Stimulated activated CD4-positive, alpha-beta T cell treated with anti-CD3 and anti-CD28 coated beads, TNF-alpha, amount 100 ng/mL, for 24 hours (primary cell): Measurements from ENCODE around the gene NUSAP1.
"Not testable (repeated sequence)": the region's sequence is repeated elsewhere in the genome, so short reads cannot be mapped to it uniquely, and the experiment has no call there.

Experiments
- DNase-seq, 3 experiments: peaks; one replicate each; pipeline ENCODE4 v3.0.0-alpha.2; 2020; ENCODE audit warnings: low read depth in 3 of 3

The NUSAP1 gene

DNA sequence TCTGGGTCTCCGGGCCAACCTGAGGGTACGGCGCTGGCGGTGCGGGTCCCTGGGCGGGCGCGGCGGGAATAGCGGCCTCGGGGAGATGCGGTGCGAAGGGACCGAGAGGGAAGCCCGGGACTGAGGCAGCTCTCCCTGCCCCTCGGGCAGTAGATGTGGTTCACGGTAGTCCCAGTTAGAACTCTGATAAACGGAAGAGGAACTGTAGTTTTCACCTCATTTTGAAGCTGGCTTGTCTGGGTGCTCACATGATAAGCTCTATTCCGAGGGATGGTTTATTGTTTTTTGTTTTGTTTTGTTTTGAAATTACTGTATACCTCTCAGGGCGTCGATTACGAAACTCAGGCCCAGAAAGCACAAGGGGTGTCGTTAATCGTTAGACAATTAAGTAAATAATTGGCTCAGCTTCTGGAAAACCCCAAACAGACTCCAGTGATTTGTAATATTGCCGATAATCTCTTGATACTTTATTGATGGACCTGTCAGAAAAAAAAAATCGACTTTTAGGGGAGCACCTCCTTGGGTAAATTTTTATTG, 413 bp downstream of the NUSAP1 start:
- no peak for DNase-seq

DNA sequence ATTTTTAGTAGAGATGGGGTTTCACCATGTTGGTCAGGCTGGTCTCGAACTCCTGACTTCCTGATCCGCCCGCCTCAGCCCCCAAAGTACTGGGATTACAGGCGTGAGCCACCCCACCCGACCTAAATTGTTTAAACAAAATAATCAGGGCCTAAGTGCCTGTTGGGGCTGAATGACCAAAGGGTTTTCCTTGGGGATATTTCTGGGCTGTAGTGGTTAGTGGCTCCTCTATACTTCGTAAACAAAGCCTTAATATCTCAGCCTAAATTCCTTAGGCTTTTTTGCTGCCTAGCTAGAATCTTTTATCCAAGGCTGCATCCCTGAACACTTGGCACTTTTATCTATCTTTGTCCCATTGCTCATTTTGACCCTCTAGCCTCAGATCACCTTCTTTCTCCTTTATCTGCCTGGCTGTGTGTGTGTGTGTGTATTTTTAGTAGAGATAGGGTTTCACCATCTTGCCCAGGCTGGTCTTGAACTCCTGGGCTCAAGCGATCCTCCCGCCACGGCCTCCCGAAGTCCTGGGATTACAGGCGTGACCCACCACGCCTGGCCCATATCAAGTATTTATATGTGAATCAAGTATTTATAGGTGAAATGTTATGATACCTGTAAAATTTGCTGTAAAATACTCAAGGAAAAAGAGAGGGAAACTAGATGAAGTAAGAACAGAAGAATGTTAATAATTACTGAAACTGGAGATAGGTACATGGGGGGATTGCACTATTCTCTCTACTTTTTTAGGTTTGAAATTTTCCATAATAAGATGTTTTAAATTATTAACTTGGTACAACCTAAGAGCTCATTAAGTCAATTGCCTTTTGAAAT, 1.8 kb downstream of the NUSAP1 start:
- DNase-seq: no peak

GRCh38 chr15:41336549-41336948, 3.9 kb downstream of the NUSAP1 start:
- DNase-seq: no peak

- DNase-seq: no peak
These were observed 4.4 kb downstream of the NUSAP1 start for GRCh38 chr15:41337047-41337446.

DNA sequence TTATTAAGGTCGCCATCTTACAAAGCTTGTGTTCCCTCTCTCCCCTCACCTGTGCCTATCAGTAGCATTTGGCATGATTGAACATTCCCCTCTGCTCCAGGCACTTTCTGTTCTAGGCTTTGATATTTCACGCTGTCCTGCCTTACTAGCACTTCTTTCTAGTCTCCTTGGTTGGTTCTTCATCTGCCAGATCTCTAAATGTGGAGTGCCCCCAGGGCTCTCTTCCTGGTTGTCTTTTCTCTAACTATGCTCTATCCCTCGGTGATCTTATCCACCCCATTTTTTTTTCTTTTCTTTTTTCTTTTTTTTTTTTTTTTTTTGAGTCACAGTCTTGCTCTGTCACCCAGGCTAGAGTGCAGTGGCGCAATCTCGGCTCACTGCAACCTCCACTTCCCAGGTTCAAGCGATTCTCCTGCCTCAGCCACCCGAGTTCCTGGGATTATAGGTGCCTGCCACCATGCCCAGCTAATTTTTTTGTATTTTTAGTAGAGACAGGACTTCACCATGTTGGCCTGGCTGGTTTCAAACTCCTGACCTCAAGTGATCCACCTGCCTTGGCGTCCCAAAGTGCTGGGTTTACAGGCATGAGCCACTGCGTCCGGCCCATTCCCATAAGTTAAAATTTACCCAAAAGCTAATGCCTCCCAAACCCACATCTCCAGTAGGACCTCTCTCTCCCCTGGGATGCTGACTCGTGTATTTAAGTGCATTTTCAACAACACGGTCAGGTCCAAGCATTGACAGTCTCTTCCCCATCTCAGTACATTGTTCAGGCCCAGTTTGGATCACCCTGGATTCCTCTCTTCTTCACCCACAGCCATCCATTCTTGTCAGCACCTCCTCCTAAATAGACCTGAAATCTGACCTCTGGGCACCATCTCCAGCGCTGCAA, 5.2 kb downstream of the NUSAP1 start:
- DNase-seq: no peak

DNA sequence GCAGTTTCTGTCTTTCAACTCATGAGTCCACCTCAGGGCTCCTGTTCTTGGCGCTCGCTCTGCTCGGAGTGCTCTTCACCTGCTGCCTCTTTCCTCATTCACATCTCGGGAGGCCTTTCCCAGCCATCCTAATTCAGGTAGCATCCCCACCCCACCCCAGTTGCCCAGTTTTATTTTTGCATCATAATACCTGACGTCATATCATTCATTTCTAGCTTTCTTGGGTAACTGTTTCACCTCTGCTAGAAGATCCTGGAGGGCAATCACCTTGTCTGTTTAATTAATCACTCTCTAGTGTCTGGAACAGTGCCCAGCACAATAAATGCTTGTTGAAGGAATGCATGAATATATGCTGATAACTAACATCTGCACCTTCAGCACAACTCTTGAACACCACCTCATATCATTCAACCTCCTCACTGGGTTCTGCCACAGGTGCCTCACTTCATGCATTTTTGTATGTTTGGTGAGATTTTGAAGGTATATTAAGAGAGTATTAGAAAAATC, 7.6 kb downstream of the NUSAP1 start:
- no peak for DNase-seq

- DNase-seq: no peak
These were observed 8.8 kb downstream of the NUSAP1 start for GRCh38 chr15:41341519-41341918.

DNA sequence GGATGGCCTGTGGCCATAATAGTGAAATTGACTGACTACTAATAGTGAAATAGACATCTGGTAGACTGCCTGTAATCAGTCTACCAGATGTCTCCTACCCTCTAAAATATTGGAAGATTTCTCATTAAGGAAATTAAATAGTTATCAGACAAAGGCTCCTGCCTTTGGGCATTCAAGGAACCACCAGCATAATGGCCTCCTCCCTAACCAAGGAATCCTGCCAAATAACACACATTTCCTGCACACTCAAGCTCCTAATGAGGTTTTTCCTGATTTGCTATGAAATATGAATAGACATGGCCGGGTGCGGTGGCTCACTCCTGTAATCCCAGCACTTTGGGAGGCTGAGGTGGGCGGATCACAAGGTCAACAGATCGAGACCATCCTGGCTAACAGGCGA, 14.6 kb downstream of the NUSAP1 start:
- DNase-seq: no peak

DNA sequence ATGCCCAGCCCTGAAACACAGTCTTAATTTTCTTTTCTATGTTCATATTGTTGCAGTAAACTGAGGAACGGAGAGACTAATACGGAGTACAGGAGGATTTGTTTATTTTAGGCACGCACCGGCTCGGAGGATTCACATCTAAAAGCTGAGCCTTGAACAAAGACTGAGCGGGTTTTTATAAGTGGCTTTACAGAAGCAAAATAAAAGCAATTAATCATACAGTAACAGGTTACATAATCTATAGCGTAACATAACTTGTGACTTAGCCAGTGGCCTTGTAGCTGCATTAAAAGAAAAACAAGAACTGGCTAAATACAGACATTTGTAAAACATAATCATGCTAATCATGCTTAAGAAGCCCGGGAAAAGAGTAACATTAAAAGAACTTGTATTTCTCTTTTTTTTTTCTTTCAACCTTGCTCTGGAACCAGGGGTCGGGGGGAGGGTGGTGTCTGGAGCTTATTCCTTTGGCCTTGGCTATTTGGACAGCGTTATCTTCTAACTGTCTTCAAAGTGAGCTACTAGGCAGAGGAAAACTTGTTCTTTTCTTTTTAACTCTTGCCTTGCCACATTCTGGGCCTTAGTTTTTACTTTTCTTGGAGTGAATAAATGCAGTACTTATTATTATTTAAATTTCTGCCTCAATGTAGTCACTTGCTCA, 17.5 kb downstream of the NUSAP1 start:
- no peak for DNase-seq

DNA sequence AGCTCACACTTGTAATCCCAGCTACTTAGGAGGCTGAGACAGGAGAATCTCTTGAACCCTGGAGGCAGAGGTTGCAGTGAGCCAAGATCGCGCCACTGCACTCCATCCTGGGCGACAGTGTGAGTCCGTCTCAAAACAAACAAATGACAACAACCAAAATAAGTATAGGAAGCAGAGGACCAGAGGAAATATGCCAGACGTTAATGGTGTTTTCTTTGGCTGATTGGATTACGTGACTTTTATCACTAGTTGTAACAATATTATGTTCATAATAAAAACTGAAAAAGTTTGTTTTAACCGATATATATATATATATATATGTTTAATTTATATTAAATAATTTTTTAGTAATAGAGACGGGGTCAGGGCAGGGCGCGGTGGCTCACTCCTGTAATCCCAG, 21.7 kb downstream of the NUSAP1 start:
- DNase-seq: no peak

GRCh38 chr15:41367418-41367817, 34.7 kb downstream of the NUSAP1 start:
- no peak for DNase-seq

DNA sequence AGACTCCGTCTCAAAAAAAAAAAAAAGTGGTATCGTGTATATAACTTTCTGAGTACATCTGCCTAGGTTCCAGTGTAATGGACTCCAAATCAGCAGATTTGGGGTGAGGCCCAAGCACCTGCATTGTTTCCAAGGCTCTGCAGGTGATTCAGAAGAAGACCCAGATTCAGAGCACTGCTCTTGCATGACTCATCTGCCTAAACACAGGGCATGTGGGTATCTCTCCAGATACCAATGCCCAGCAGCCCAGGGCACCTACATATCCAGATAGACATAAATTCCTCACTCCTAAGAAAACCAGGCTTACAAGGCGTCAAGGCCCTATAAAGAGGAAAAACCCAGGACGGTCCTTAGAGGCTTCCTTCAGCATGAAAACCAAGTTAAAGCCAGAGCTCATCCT, 45.3 kb downstream of the NUSAP1 start:
- no peak for DNase-seq

DNA sequence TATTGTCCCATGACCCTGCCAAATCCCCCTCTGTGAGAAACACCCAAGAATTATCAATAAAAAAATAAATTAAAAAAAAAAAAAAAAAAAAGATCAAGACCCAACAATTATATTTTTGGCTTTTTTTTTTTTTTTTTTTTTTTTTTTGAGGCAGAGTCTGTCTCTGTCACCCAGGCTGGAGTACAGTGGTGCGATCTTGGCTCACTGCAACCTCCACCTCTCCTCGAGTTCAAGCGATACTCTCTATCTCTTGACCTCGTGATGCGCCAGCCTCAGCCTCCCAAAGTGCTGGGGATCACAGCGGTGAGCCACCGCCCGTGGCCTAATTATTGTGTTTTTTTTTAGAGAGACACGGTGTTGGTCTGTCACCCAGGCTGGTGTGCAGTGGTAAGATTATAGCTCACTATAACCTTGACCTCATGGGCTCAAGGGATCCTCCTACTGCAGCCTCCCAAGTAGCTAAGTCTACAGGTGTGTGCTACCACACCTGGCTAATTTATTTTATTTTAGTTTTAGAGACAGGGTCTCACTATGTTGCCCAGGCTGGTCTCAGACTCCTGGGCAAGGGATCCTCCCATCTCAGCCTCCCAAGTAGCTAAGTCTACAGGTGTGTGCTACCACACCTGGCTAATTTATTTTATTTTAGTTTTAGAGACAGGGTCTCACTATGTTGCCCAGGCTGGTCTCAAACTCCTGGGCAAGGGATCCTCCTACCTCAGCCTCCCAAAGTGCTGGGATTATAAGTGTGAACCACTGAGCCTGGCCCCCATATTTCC, 51.5 kb downstream of the NUSAP1 start:
- DNase-seq: not testable (repeated sequence)

DNA sequence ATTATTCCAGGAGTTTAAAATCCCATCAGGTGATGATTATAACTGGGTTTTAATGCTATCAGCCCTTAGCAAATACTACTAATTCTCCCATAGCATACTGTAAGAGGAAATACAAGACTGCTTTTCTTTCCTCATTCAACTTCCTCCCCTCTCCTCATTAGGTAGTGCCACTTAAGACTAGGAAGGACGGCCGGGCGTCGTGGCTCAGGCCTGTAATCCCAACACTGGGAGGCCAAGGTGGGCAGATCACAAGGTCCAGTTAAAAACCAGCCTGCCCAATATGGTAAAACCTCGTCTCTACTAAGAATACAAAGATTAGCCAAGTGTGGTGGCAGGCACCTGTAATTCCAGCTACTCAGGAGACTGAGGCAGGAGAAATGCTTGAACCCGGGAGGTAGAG, 55.0 kb downstream of the NUSAP1 start:
- DNase-seq: no peak

- no peak for DNase-seq
These were observed 60.0 kb downstream of the NUSAP1 start for GRCh38 chr15:41392659-41393058.

- DNase-seq: no peak
These were observed 62.2 kb downstream of the NUSAP1 start for GRCh38 chr15:41394924-41395323.

DNA sequence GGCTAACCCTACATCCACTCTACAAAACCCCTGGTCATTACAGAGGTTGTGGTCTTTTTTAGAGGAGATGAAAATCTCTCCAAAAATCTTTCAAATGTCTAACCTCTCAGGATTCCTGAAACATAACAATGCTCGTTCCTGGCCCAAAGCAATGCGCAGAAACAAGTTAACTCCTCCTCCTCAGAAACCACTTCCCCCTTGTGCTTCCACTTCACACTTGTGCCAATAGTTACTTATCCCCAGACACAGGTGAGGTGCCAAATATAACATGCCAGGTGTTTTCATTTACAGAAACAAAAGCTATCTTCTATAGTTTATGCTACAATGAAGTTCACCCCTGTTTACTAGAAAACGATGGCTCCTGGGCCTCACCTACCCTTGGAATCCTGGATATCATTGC, 63.4 kb downstream of the NUSAP1 start:
- DNase-seq: no peak

- DNase-seq: no peak
These were observed 69.2 kb downstream of the NUSAP1 start for GRCh38 chr15:41401904-41402267.

- DNase-seq: no peak
These were observed 74.7 kb downstream of the NUSAP1 start for GRCh38 chr15:41407341-41407740.

- DNase-seq: no peak
These were observed 75.6 kb downstream of the NUSAP1 start for GRCh38 chr15:41408234-41408641.

DNA sequence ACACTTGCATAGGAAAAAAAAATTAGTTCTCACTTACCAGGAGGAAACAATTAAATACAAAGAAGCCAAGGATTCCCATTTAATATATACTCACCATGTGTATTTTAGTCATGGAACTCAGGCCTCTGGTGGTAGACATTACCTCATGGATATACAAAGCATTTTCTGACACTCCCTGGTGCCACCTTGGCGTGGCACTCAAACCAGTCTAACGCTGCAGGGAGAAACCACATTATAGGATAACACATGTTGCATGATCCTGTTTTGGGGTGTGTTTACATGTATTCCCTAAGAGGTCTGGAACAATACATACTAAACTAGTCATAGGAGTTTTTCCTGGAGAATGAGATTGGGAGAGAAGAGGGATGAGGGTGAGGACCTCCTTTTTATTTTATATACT, 78.3 kb downstream of the NUSAP1 start:
- no peak for DNase-seq
